ENCODE measurements around the gene PPIL1.

PPIL1 gene

GRCh38 chr6:36853325-36853724, 21.3 kb downstream of the PPIL1 start:
- Mint-ChIP-seq H3K4me3 (no peak overlapping the region), H3K9me3 (no peaks in the 10 kb centered on the region), H3K27ac (no peak overlapping the region), H3K27me3 (no peaks in the 10 kb centered on the region), H3K36me3 (ENCODE audit: low read depth) (peaks cover 58% of the 10 kb centered on the region), H3K4me1 (peaks cover 8% of the 10 kb centered on the region)
- ATAC-seq: no peak
- DNase-seq: no peak

GRCh38 chr6:36852481-36853147, 22.0 kb downstream of the PPIL1 start:
- DNase-seq (no peak), ATAC-seq (no peak)
- H3K9me3 Mint-ChIP-seq: no peaks in the 10 kb centered on the region
- H3K27me3 Mint-ChIP-seq: no peaks in the 10 kb centered on the region
- peaks cover 57% of the 10 kb centered on the region for H3K36me3 Mint-ChIP-seq (ENCODE audit: low read depth)
- H3K4me1 Mint-ChIP-seq: peaks cover 8% of the 10 kb centered on the region
- H3K27ac Mint-ChIP-seq: no peak overlapping the region
- no peak overlapping the region for H3K4me3 Mint-ChIP-seq

GRCh38 chr6:36851626-36852025, 23.0 kb downstream of the PPIL1 start:
- no peak overlapping the region for H3K4me3 Mint-ChIP-seq
- H3K9me3 Mint-ChIP-seq: no peaks in the 10 kb centered on the region
- H3K4me1 Mint-ChIP-seq: peaks cover 8% of the 10 kb centered on the region
- DNase-seq (no peak), ATAC-seq (no peak)
- no peak overlapping the region for H3K27ac Mint-ChIP-seq
- H3K27me3 Mint-ChIP-seq: no peaks in the 10 kb centered on the region
- H3K36me3 Mint-ChIP-seq (ENCODE audit: low read depth): peaks cover 55% of the 10 kb centered on the region

- Mint-ChIP-seq H3K9me3 (no peaks in the 10 kb centered on the region), H3K4me1 (peaks cover 8% of the 10 kb centered on the region), H3K27ac (no peak overlapping the region), H3K4me3 (no peak overlapping the region), H3K27me3 (no peaks in the 10 kb centered on the region), H3K36me3 (ENCODE audit: low read depth) (peaks cover 51% of the 10 kb centered on the region)
- ATAC-seq: no peak
- DNase-seq: no peak
Measured at GRCh38 chr6:36851149-36851614, 23.4 kb downstream of the PPIL1 start.

GRCh38 chr6:36850021-36850420, 24.6 kb downstream of the PPIL1 start:
- H3K4me3 Mint-ChIP-seq: no peak overlapping the region
- peaks cover 46% of the 10 kb centered on the region for H3K36me3 Mint-ChIP-seq (ENCODE audit: low read depth)
- ATAC-seq: no peak

GRCh38 chr6:36848658-36849441, 25.8 kb downstream of the PPIL1 start:
- no peak for ATAC-seq
- Mint-ChIP-seq H3K27ac (no peak overlapping the region), H3K27me3 (peaks cover 2% of the 10 kb centered on the region), H3K4me3 (no peak overlapping the region), H3K36me3 (ENCODE audit: low read depth) (peaks cover 38% of the 10 kb centered on the region), H3K9me3 (no peaks in the 10 kb centered on the region), H3K4me1 (peaks cover 8% of the 10 kb centered on the region)
- DNase-seq: no peak

More at GRCh38 chr6:36850021-36850420, 24.6 kb downstream of the PPIL1 start:
- Mint-ChIP-seq H3K9me3 (no peaks in the 10 kb centered on the region), H3K27me3 (peaks cover 2% of the 10 kb centered on the region), H3K27ac (no peak overlapping the region), H3K4me1 (peaks cover 8% of the 10 kb centered on the region)
- no peak for DNase-seq

GRCh38 chr6:36847991-36848390, 26.6 kb downstream of the PPIL1 start:
- peaks cover 2% of the 10 kb centered on the region for H3K27me3 Mint-ChIP-seq
- DNase-seq (no peak), ATAC-seq (no peak)
- H3K4me3 Mint-ChIP-seq: no peak overlapping the region
- H3K9me3 Mint-ChIP-seq: no peaks in the 10 kb centered on the region
- H3K27ac Mint-ChIP-seq: no peak overlapping the region
- peaks cover 8% of the 10 kb centered on the region for H3K4me1 Mint-ChIP-seq
- peaks cover 32% of the 10 kb centered on the region for H3K36me3 Mint-ChIP-seq (ENCODE audit: low read depth)

GRCh38 chr6:36847152-36847551, 27.5 kb downstream of the PPIL1 start:
- H3K9me3 Mint-ChIP-seq: no peaks in the 10 kb centered on the region
- ATAC-seq (no peak), DNase-seq (no peak)
- no peak overlapping the region for H3K27ac Mint-ChIP-seq
- peaks cover 8% of the 10 kb centered on the region for H3K4me1 Mint-ChIP-seq
- peaks cover 2% of the 10 kb centered on the region for H3K27me3 Mint-ChIP-seq
- peaks cover 24% of the 10 kb centered on the region for H3K36me3 Mint-ChIP-seq (ENCODE audit: low read depth)
- no peak overlapping the region for H3K4me3 Mint-ChIP-seq

GRCh38 chr6:36845233-36845632, 29.4 kb downstream of the PPIL1 start:
- Mint-ChIP-seq H3K9me3 (no peaks in the 10 kb centered on the region), H3K4me3 (no peak overlapping the region), H3K27ac (no peak overlapping the region), H3K36me3 (ENCODE audit: low read depth) (peaks cover 8% of the 10 kb centered on the region), H3K27me3 (peaks cover 11% of the 10 kb centered on the region), H3K4me1 (peaks cover 16% of the 10 kb centered on the region)
- DNase-seq: no peak
- no peak for ATAC-seq

- ATAC-seq: no peak
- no peaks in the 10 kb centered on the region for H3K9me3 Mint-ChIP-seq
- H3K4me3 Mint-ChIP-seq: no peak overlapping the region
- H3K4me1 Mint-ChIP-seq: peaks cover 17% of the 10 kb centered on the region
- H3K27ac Mint-ChIP-seq: no peak overlapping the region
- peaks cover 2% of the 10 kb centered on the region for H3K36me3 Mint-ChIP-seq (ENCODE audit: low read depth)
- H3K27me3 Mint-ChIP-seq: peaks cover 14% of the 10 kb centered on the region
- DNase-seq: no peak
Measured at GRCh38 chr6:36844232-36845170, 30.1 kb downstream of the PPIL1 start.

- peaks cover 23% of the 10 kb centered on the region for H3K27me3 Mint-ChIP-seq
- no peak overlapping the region for H3K4me3 Mint-ChIP-seq
- H3K9me3 Mint-ChIP-seq: no peaks in the 10 kb centered on the region
- DNase-seq: no peak
- H3K27ac Mint-ChIP-seq: no peak overlapping the region
- peaks cover 2% of the 10 kb centered on the region for H3K36me3 Mint-ChIP-seq (ENCODE audit: low read depth)
- no peak for ATAC-seq
- H3K4me1 Mint-ChIP-seq: peaks cover 14% of the 10 kb centered on the region
Measured at GRCh38 chr6:36843170-36843569, 31.4 kb downstream of the PPIL1 start.

- no peak overlapping the region for H3K27ac Mint-ChIP-seq
- H3K36me3 Mint-ChIP-seq (ENCODE audit: low read depth): peaks cover 2% of the 10 kb centered on the region
- no peak overlapping the region for H3K4me3 Mint-ChIP-seq
- H3K27me3 Mint-ChIP-seq: peaks cover 32% of the 10 kb centered on the region
- peaks cover 14% of the 10 kb centered on the region for H3K4me1 Mint-ChIP-seq
- H3K9me3 Mint-ChIP-seq: no peaks in the 10 kb centered on the region
- DNase-seq (no peak), ATAC-seq (no peak)
Measured at GRCh38 chr6:36841756-36842155, 32.8 kb downstream of the PPIL1 start.

- DNase-seq (peak; percentile 32), ATAC-seq (no peak)
- no peak overlapping the region for H3K27ac Mint-ChIP-seq
- no peaks in the 10 kb centered on the region for H3K9me3 Mint-ChIP-seq
- no peaks in the 10 kb centered on the region for H3K36me3 Mint-ChIP-seq (ENCODE audit: low read depth)
- peaks cover 14% of the 10 kb centered on the region for H3K4me1 Mint-ChIP-seq
- H3K4me3 Mint-ChIP-seq: peak overlapping the region; percentile 24
- peaks cover 36% of the 10 kb centered on the region for H3K27me3 Mint-ChIP-seq
Measured at GRCh38 chr6:36840432-36841403, 33.9 kb downstream of the PPIL1 start.

Data from activated naive CD8-positive, alpha-beta T cell treated with anti-CD3 and anti-CD28 coated beads, Interleukin-2, amount 50 U/mL, for 24 hours (primary cell).